Smooth muscle cell (in vitro differentiated cells): ENCODE measurements around the gene SEMA4D. TPM values are rescaled to one million over a fixed set of nuclear protein-coding genes. Genes with fewer than 3 reads are reported as not detected.
"Not testable (repeated sequence)": the region's sequence is repeated elsewhere in the genome, so short reads cannot be mapped to it uniquely, and the experiment has no call there.

Experiments
- DNase-seq: peaks from one replicate; lab custom pipeline; 2025; ENCODE audit not compliant: unreplicated experiment; lab: John Stamatoyannopoulos, UW
- H2AFZ ChIP-seq: fragments of 200-600 bp; sonication (generic); 2 replicates; pipeline ENCODE4 v1.6.0; 2016; ENCODE audit warnings: antibody characterized with exemption, low read depth, mild to moderate bottlenecking
- H3F3A ChIP-seq: fragments of 200-600 bp; sonication (generic); 2 replicates; pipeline ENCODE4 v1.6.0; 2017; ENCODE audit warnings: antibody characterized with exemption, low read depth
- H3K27ac ChIP-seq: fragments of 200-600 bp; sonication (generic); 2 replicates; pipeline ENCODE4 v1.5.1; 2016; ENCODE audit warnings: low read depth, mild to moderate bottlenecking
- H3K27me3 ChIP-seq: fragments of 200-600 bp; sonication (generic); 2 replicates; pipeline ENCODE4 v1.6.1; 2016; ENCODE audit warnings: low read depth, mild to moderate bottlenecking
- H3K36me3 ChIP-seq: fragments of 200-600 bp; sonication (generic); 2 replicates; pipeline ENCODE4 v1.5.1; 2016; ENCODE audit warnings: low read depth
- H3K4me1 ChIP-seq: fragments of 200-600 bp; sonication (generic); 2 replicates; pipeline ENCODE4 v1.5.1; 2016; ENCODE audit warnings: low read depth
- H3K4me2 ChIP-seq: fragments of 200-600 bp; sonication (generic); 2 replicates; pipeline ENCODE4 v1.6.0; 2016; ENCODE audit warnings: mild to moderate bottlenecking
- H3K4me3 ChIP-seq: fragments of 200-600 bp; sonication (generic); 2 replicates; pipeline ENCODE4 v1.5.1; 2016; ENCODE audit warnings: mild to moderate bottlenecking
- H3K79me2 ChIP-seq: fragments of 200-600 bp; sonication (generic); 2 replicates; pipeline ENCODE4 v1.6.0; 2016; ENCODE audit warnings: low read depth, mild to moderate bottlenecking
- H3K9ac ChIP-seq: fragments of 200-600 bp; sonication (generic); 2 replicates; pipeline ENCODE4 v1.6.0; 2016; ENCODE audit warnings: low read depth
- H3K9me3 ChIP-seq: fragments of 200-600 bp; sonication (generic); replicated peaks from 2 replicates; pipeline ENCODE4 v1.5.1; 2016; ENCODE audit warnings: low read depth
- H4K20me1 ChIP-seq: fragments of 200-600 bp; sonication (generic); 2 replicates; pipeline ENCODE4 v1.6.0; 2016; ENCODE audit warnings: low read depth
- WGBS: methylation state at CpG from one replicate; pipeline ENCODE4 v1.1.7; 2016; ENCODE audit warnings: low lambda C conversion rate; 5-methylcytosine and 5-hydroxymethylcytosine counted together
- polyA plus RNA-seq: library from polyadenylated mRNA; unstranded; fragments of >200 nt; fragmentation: Nextera tagmentation; extraction: Ambion mirVana; gene quantifications from 2 replicates; pipeline ENCODE4 v1.2.1, GENCODE V29; 2016
- total RNA-seq: library from RNA; depleted of rRNA; stranded (reverse); fragments of >200 nt; gene quantifications from 2 replicates; pipeline ENCODE4 v1.2.3, GENCODE V29; 2014
- TF ChIP-seq, protein P1 (sequence below): fragments of 200-600 bp; sonication (generic); IDR thresholded peaks from 2 replicates; pipeline ENCODE4 v1.5.1; 2017; ENCODE audit warnings: borderline replicate concordance, mild to moderate bottlenecking, antibody characterized with exemption; ENCODE audit not compliant: insufficient read depth, poor library complexity, severe bottlenecking

The SEMA4D gene
- total and polyA plus RNA-seq, 2 experiments from 2014 or later: 0.63 to 2.7 TPM

DNA sequence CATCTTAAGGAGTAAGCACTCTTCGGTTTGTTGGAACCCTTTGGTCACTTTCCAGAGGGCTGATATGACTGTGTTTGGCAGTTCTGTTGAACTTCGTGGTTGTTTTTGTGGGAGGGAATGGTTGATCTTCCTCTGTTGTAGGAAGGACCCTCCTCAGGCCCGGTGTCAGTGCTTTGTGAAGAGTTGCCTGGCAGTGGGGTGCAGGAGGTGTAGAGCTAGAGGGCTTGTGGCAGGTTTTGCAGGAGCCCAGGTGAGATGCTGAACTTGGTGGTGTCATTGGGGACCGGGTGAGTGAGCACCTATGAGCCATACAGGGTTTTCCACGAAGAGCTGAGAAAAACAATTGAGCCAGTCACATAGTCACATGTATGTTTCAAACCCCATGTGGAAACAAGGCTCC, 152.4 kb downstream of the SEMA4D start:
- TF ChIP-seq, protein P1, sequence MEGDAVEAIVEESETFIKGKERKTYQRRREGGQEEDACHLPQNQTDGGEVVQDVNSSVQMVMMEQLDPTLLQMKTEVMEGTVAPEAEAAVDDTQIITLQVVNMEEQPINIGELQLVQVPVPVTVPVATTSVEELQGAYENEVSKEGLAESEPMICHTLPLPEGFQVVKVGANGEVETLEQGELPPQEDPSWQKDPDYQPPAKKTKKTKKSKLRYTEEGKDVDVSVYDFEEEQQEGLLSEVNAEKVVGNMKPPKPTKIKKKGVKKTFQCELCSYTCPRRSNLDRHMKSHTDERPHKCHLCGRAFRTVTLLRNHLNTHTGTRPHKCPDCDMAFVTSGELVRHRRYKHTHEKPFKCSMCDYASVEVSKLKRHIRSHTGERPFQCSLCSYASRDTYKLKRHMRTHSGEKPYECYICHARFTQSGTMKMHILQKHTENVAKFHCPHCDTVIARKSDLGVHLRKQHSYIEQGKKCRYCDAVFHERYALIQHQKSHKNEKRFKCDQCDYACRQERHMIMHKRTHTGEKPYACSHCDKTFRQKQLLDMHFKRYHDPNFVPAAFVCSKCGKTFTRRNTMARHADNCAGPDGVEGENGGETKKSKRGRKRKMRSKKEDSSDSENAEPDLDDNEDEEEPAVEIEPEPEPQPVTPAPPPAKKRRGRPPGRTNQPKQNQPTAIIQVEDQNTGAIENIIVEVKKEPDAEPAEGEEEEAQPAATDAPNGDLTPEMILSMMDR: no peak
- H3K36me3 ChIP-seq: peaks cover 10% of the 10 kb centered on the region
- no peak overlapping the region for H2AFZ ChIP-seq
- no peak for DNase-seq
- no peak overlapping the region for H3K27ac ChIP-seq
- no peaks in the 10 kb centered on the region for H3F3A ChIP-seq
- peaks cover 8% of the 10 kb centered on the region for H4K20me1 ChIP-seq
- H3K9ac ChIP-seq: no peak overlapping the region
- no peaks in the 10 kb centered on the region for H3K4me1 ChIP-seq
- no peaks in the 10 kb centered on the region for H3K9me3 ChIP-seq
- 97% methylated on average over 5 of the region's 5 CpGs for WGBS
- no peaks in the 10 kb centered on the region for H3K27me3 ChIP-seq
- H3K79me2 ChIP-seq: no peaks in the 10 kb centered on the region
- H3K4me2 ChIP-seq: no peak overlapping the region
- H3K4me3 ChIP-seq: no peak overlapping the region

DNA sequence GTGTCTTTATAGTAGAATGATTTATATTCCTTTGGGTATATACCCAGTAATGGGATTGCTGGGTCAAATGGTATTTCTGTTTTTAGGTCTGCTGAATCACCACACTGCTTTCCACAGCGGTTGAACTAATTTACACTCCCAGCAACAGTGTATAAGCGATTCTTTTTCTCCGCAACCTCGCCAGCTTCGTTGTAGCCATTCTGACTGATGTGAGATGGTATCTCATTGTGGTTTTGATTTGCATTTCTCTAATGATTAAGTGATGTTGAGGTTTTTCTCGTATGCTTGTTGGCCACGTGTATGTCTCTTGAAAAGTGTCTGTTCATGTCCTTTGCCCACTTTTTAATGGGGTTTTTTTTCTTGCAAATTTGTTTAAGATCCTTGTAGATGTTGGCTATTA, 154.1 kb downstream of the SEMA4D start:
- 96% methylated on average over 7 of the region's 7 CpGs for WGBS
- peaks cover 10% of the 10 kb centered on the region for H3K36me3 ChIP-seq

DNA sequence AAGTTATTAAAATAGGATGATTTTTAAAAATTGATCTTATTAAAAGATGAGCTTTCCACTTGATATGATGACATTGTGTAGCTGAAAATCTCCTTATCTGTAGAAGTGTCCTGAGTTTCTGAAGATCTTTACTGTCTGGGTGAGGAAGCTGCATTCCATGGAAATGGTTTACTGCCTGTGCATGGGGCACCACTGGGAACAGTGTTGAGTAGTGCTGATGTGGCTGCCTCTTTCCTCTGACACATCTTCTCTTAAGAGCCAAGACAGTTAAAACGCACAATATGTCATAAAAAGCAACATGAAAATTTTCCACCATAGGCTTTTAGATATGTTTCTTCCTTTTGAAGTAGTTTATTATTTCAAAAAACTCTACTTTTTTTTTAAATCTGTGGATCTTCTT, 155.0 kb downstream of the SEMA4D start:
- Histone ChIP-seq H2AFZ (no peak overlapping the region), H3K27me3 (no peaks in the 10 kb centered on the region), H3K36me3 (peaks cover 10% of the 10 kb centered on the region), H3K27ac (no peak overlapping the region), H3K4me1 (no peaks in the 10 kb centered on the region), H4K20me1 (peaks cover 8% of the 10 kb centered on the region), H3K9ac (no peak overlapping the region), H3K4me3 (no peak overlapping the region), H3K79me2 (no peaks in the 10 kb centered on the region), H3K9me3 (no peaks in the 10 kb centered on the region), H3K4me2 (no peak overlapping the region), H3F3A (no peaks in the 10 kb centered on the region)
- DNase-seq: no peak
- TF ChIP-seq, protein P1: no peak
- WGBS: 83% methylated on average over 1 of the region's 1 CpG

More for the DNA sequence above, 154.1 kb downstream of the SEMA4D start:
- H3K4me1 ChIP-seq, H3F3A ChIP-seq, H3K4me3 ChIP-seq, H3K27ac ChIP-seq, H3K9ac ChIP-seq, DNase-seq, H3K79me2 ChIP-seq, H3K4me2 ChIP-seq, H2AFZ ChIP-seq, H3K9me3 ChIP-seq, H4K20me1 ChIP-seq, H3K27me3 ChIP-seq: not testable (repeated sequence)

GRCh38 chr9:89342213-89342612, 155.7 kb downstream of the SEMA4D start:
- H3K9ac ChIP-seq: no peak overlapping the region
- peaks cover 10% of the 10 kb centered on the region for H3K36me3 ChIP-seq
- no peak overlapping the region for H3K4me3 ChIP-seq
- no peaks in the 10 kb centered on the region for H3K79me2 ChIP-seq
- TF ChIP-seq, protein P1: no peak
- no peaks in the 10 kb centered on the region for H3K27me3 ChIP-seq
- H3K4me2 ChIP-seq: no peak overlapping the region
- no peaks in the 10 kb centered on the region for H3K9me3 ChIP-seq
- peaks cover 8% of the 10 kb centered on the region for H4K20me1 ChIP-seq
- H3K27ac ChIP-seq: no peak overlapping the region
- WGBS: 94% methylated on average over 6 of the region's 6 CpGs
- no peak for DNase-seq
- H3F3A ChIP-seq: no peaks in the 10 kb centered on the region
- H3K4me1 ChIP-seq: no peaks in the 10 kb centered on the region
- H2AFZ ChIP-seq: no peak overlapping the region
